Neural cell (in vitro differentiated cells): ENCODE data around the gene BEX3.

Source experiments
- EZH2 ChIP-seq: fragments of 200-600, 300-800 bp; shearing (Covaris generic), sonication (generic); IDR thresholded peaks from 2 replicates; pipeline ENCODE4 v1.6.1; 2014; ENCODE audit warnings: antibody characterized with exemption, low read length, borderline replicate concordance, mild to moderate bottlenecking; ENCODE audit not compliant: insufficient read depth, poor library complexity, severe bottlenecking
- POLR2AphosphoS5 ChIP-seq: IDR thresholded peaks from 2 replicates; pipeline ENCODE4 v1.6.1; 2012
- RAD21 ChIP-seq: fragments of 450-650 bp; conservative IDR thresholded peaks from 2 replicates; pipeline ENCODE4 v1.6.1; 2014; ENCODE audit warnings: antibody characterized with exemption, mild to moderate bottlenecking, moderate library complexity
- REST ChIP-seq: IDR thresholded peaks from 2 replicates; pipeline ENCODE4 v1.6.1; 2012; ENCODE audit warnings: borderline replicate concordance
- SMC3 ChIP-seq: fragments of 450-650 bp; conservative IDR thresholded peaks from 2 replicates; pipeline ENCODE4 v1.6.1; 2014; ENCODE audit warnings: antibody characterized with exemption, mild to moderate bottlenecking, moderate library complexity; ENCODE audit not compliant: poor library complexity
- TF ChIP-seq, protein P1 (sequence below): fragments of 450-650 bp; IDR thresholded peaks from 2 replicates; pipeline ENCODE4 v1.5.1; 2014; ENCODE audit warnings: antibody characterized with exemption, mild to moderate bottlenecking, moderate library complexity; ENCODE audit not compliant: poor library complexity, severe bottlenecking

GRCh38 chrX:103400931-103401330, 24.6 kb downstream of the BEX3 start:
- TF ChIP-seq, protein P1, sequence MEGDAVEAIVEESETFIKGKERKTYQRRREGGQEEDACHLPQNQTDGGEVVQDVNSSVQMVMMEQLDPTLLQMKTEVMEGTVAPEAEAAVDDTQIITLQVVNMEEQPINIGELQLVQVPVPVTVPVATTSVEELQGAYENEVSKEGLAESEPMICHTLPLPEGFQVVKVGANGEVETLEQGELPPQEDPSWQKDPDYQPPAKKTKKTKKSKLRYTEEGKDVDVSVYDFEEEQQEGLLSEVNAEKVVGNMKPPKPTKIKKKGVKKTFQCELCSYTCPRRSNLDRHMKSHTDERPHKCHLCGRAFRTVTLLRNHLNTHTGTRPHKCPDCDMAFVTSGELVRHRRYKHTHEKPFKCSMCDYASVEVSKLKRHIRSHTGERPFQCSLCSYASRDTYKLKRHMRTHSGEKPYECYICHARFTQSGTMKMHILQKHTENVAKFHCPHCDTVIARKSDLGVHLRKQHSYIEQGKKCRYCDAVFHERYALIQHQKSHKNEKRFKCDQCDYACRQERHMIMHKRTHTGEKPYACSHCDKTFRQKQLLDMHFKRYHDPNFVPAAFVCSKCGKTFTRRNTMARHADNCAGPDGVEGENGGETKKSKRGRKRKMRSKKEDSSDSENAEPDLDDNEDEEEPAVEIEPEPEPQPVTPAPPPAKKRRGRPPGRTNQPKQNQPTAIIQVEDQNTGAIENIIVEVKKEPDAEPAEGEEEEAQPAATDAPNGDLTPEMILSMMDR = no peak
- TF ChIP-seq POLR2AphosphoS5 = no peak
- no peak for TF ChIP-seq SMC3
- TF ChIP-seq REST = no peak
- TF ChIP-seq EZH2 = no peak
- TF ChIP-seq RAD21 = no peak
